DOHH2 (cell line): ENCODE measurements around the gene C4orf50.

Source experiments
- EZH2phosphoT487 ChIP-seq: fragments of 200-600 bp; sonication (generic); IDR thresholded peaks from 2 replicates; pipeline ENCODE4 v1.6.1; 2017; ENCODE audit warnings: borderline replicate concordance, mild to moderate bottlenecking, antibody characterized with exemption, low read length, moderate library complexity, mixed read lengths
- TF ChIP-seq, protein P1 (sequence below): fragments of 200-600 bp; sonication (generic); IDR thresholded peaks from one replicate; pipeline ENCODE4 v1.5.1; 2014; ENCODE audit warnings: antibody characterized with exemption, mild to moderate bottlenecking, low read depth, low read length; ENCODE audit not compliant: poor library complexity, severe bottlenecking

DNA sequence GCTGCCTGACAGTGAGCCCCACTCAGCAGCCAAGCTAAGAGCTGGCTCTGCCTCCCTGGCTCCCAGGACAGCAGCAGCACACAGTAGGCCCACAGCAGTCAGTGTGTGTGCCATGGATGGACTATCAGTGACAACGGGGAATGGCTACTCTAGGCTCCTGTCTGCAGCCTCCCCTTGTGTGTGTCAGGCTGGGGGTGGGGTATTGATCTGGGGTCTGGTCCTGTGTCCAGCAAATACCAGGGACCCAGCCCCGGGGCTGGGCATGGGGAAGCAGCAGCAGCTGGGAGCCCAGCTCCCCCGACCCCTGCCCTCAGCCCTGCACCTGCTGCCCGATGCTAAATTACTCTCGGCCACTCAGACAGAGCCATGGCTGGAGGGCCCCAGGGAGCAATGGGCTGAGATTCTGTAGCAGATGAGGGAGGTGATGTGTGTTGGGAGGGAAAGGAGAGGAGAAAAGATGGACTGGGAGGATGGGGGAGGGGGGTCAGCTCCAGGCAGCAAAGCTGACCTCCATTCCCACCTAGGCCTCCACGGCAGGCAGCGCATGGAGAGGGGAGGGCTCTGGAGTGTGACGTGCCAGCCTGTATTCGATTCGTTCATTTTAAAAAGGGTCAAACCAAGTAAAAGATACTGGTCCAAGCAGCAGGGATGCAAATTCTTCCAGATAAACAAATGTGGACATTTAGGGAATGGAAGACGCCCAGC, 64.0 kb downstream of the C4orf50 start:
- TF ChIP-seq, protein P1, sequence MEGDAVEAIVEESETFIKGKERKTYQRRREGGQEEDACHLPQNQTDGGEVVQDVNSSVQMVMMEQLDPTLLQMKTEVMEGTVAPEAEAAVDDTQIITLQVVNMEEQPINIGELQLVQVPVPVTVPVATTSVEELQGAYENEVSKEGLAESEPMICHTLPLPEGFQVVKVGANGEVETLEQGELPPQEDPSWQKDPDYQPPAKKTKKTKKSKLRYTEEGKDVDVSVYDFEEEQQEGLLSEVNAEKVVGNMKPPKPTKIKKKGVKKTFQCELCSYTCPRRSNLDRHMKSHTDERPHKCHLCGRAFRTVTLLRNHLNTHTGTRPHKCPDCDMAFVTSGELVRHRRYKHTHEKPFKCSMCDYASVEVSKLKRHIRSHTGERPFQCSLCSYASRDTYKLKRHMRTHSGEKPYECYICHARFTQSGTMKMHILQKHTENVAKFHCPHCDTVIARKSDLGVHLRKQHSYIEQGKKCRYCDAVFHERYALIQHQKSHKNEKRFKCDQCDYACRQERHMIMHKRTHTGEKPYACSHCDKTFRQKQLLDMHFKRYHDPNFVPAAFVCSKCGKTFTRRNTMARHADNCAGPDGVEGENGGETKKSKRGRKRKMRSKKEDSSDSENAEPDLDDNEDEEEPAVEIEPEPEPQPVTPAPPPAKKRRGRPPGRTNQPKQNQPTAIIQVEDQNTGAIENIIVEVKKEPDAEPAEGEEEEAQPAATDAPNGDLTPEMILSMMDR: no peak
- no peak for TF ChIP-seq EZH2phosphoT487
